GM19240 (cell line): Measurements from ENCODE around the gene AFMID.
"Not testable (repeated sequence)": the region's sequence is repeated elsewhere in the genome, so short reads cannot be mapped to it uniquely, and the experiment has no call there.

Source experiments
- DNase-seq: peaks from one replicate; pipeline ENCODE4 v3.0.0; 2011; ENCODE audit warnings: low spot score; ENCODE audit not compliant: insufficient read length

Gene AFMID

GRCh38 chr17:78238823-78239488 lies 51.8 kb downstream of the AFMID start:
- no peak for DNase-seq

DNA sequence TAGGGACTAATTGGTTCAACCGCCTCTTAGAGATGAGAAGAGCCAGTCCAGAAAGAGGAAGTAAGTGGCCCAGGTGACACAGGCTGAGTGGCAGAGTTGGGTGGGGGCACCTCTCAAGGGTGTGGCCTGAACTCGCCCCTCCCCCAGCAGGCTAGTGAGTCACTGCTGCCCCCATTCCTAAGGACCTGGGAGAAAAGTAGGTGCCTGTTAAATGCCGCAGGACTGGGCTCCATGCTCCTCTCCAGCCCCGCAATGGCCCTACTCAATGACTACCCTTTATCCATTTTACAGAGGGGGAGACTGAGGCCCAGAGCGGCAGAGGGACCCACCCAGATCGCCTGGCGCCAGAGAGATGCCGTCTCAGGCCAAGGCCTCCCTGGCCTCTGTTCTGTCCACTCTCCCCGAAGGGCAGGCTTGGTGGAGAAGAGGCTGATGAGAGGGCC lies 52.3 kb downstream of the AFMID start:
- DNase-seq = no peak

DNA sequence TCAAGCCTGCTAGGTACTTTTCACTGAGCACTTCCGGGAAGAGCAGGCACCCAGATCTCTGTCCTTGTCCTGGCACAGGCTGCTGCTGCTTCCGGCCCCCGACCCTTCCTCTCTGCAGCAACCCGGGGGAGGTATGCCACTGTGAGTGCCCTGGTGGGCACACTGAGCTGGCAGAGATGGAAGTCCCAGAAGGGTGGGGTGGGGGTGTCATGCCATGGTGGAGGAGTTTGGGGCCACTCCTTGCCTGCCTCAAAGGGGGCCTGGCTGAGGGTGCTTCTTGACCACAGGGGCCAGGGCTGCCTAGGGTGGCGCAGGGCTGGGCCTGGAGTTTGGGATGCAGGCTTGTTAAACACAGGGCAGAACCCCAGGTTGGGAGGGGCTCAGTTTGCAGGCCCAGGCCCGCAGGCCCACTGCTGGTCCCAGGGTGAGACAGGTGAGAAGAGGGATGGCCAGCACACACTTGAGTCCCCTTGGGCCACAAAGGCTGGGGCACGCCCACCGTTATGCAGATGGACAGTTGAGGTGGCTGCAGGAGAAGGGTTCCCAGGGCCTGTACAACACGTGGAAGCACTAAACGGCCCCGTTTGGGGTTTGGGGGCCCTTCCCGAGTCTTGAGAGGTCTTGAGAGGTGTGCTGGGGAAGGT lies 53.0 kb downstream of the AFMID start:
- no peak for DNase-seq

- no peak for DNase-seq
These were observed 53.7 kb downstream of the AFMID start for GRCh38 chr17:78240839-78241238.

DNA sequence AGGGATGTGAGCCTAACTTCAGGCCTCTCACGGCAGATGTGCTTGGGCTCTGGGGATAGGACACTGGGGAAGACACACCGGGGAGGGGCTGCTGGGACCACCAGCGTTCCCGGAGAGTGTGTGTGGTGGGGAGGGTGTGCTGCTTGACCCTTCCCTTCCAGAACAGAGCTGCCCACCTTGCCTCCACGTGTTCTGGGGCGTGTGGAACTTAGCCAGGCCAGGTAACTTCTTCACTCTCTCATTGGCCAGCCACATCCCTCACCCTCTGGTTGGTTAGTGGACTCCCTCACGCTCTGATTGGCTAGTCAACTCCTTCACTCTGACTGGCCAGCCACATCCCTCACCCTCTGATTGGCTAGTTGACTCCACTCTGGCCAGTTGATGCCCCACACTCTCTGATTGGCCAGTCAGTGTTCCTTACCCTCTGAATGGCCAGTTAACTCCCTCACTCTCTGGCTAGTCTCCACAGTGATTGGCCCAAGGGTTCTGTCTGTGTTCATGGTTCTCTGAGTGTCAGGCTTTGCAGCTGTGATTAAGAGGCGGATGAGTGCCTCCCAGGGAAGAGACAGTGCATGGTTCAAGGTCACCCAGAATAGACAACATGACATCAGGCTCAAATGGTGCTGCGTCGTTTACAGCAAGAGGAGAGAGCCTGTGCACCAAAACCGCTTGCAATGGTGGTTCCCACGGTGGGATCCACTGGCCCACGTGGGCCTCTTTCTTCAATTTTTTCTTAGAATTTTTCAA lies 54.3 kb downstream of the AFMID start:
- DNase-seq = no peak

GRCh38 chr17:78242024-78242742 lies 55.0 kb downstream of the AFMID start:
- DNase-seq = no peak

GRCh38 chr17:78247304-78247703 lies 60.1 kb downstream of the AFMID start:
- DNase-seq = no peak

DNA sequence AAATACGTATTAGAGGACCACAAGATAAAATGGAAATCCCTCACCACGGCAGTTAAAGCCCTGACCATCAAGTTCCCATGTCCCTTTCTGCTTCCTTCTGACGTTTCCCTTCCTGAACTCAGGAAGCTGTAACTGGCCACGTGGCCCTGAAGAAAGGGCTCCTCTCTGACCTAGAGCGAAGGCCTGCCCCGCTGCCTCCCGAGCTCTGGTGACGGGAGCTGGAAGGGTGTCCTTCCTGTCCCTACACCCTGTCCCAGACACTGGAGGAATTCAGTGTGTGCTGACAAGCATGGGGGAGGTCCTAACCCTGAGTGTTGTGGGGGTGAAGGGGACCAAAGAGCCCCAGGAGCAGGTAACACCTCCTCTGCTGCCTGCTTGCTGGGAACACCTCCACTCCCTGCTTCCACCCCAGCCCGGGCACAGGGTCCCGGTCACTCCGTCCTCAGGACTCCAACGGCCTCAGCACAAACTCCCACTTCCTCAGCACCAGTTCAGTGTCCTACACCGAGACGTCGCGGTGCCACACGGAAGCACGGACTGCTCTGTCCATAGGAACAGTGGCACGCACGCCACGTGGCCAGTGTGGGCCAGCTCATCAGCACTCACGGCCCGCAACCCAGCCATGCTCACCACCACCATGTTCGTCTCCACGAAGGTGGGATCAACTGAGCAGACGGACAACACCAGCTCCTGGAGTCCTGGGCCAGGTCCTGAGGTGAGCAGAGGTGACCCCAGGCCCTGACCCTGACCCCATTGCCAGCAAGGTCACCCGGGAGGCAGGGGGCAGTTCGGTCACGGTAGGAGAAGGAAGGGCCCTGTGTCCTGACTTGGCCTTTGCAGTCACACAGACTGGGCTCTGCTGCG lies 61.1 kb downstream of the AFMID start:
- no peak for DNase-seq

- no peak for DNase-seq
These were observed 62.1 kb downstream of the AFMID start for GRCh38 chr17:78249074-78249817.

DNA sequence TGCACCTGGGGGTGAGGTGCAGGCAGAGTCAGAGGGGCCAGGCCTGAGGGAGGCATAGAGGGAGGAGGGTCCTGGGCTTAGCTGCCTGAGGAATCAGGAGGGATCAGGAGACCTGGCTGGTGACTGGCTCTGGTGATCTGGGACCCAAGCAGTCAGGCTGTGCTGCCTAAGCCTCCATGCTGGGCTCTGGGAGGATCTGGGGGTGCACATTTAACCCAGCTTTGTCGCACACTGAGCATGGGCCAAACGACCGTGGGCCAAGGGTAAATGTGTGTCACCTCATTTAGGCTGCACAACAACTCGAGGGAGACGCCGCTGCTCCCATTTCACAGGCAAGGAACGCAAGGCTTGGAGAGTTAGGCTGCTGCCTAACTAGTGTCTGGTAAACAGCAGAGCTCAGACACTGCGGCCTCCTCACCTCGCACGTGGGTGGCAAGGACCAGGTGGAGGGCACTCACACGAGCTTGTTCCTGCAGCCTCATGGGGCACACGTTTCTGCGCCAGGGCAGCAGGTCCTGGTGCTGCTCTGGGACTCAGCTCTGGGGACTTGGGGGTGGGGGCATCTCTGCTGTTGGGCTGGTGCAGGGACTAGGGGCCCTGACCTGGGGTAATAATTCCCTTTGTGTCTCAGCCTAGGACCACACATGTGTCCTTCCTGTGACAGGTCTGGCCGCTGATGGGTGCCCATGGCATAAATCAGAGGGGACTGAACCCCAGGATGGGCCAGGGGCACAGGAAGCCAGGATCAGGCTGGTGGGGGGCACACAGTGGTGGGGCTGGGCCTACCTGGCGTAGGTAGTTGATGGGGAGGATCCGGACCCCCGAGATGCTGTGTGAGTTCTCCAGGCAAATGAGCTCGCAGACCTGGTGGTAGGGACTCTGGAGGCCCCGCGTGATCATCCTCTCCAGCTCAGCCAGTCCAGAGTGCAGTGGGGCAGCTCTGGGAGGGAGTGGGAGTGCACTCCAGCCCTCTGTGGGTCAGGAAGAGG lies 63.0 kb downstream of the AFMID start:
- no peak for DNase-seq

DNA sequence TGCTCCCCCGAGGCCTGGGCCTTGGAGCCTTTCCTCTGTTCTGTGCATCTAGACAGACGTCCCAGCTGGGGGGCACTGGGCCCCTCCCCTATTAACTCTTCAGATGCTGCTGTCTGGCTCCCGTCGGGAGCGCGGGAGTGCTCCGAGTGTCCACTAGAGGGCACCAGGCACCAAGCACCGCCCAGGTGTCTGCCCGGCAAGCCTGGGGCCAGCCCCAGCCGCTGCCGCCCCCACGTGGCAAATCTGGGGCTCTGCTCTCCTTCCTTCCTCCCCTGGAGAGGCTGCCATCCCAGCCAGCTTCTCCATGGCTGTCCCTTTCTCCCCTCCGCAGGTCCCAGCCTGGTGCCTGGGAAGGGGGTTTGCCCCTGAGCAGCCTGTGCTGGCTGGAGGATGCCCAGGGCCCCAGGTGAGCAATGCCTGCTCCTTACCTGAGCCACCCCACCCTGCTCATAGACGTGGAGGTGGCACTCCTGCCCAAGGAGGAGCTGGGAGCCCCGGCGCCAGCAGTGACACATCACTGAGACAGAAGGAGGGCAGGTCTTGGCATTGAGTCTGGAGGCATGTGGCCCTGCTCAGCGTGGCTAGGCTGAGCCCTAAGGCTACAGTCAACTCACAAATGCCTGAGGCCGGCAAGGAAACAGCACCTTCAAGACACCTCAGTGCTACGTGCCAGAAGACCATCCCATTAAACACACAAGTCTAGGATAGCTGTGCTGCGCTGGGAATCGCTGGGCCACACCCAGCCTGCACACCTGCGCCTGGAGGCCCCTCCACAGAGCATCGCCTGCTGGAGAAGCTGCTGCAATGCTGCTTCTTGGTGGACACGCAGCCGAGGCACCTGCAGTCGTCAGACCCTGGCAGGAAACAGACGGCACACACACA lies 64.0 kb downstream of the AFMID start:
- DNase-seq = peak; percentile 92

DNA sequence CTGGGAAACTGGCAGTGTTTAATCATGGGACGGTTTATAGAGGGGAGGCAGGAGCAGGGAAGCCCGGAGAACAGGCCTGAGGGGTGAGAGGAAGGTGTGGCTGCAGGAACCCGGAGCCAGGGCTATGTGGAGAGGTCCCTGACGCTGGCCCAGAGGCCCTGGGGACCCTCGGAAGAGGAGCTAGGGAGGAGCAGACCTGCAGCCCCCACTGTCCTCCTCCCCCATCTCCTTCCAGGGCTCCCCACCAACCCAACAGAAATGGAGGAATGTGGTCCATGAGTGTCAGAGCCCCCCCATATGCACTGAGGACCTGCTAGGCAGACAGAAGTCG lies 64.6 kb downstream of the AFMID start:
- no peak for DNase-seq

DNA sequence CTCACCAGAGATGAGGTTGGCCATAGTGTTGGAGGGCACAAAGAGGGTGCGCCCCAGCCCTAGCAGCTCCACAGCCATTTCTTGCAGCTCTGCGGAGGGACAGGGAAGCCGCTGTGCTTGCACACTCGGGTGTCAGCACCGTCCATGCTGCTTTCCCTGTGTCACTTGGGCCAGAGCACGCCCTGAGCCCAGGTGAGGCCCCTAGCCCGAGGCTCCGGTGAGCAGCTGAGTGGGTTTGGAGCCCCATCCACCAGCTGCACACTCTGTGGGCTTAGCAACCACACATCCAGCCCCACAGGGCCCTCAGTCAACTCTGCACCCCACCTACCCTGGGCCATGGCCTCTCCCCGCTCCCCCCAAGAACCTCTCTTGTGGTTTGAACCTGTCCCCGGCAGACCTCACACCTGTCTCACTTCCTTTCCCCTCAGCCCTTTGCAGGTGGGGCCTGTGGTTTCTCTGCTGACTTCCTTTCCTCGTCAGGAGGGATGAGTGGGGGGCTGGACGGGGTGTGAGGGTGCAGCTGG lies 65.0 kb downstream of the AFMID start:
- no peak for DNase-seq

- no peak for DNase-seq
These were observed 65.8 kb downstream of the AFMID start for GRCh38 chr17:78252701-78253635.

DNA sequence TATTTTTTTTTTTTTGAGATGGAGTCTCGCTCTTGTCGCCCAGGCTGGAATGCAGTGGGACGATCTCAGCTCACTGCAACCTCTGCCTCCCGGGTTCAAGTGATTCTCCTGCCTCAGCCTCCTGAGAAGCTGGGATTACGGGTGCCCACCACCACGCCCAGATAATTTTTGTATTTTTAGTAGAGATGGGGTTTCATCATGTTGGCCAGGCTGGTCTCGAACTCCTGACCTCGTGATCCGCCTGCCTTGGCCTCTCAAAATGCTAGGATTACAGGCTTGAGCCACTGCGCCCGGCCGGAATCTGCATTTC lies 66.4 kb downstream of the AFMID start:
- not testable (repeated sequence) for DNase-seq

DNA sequence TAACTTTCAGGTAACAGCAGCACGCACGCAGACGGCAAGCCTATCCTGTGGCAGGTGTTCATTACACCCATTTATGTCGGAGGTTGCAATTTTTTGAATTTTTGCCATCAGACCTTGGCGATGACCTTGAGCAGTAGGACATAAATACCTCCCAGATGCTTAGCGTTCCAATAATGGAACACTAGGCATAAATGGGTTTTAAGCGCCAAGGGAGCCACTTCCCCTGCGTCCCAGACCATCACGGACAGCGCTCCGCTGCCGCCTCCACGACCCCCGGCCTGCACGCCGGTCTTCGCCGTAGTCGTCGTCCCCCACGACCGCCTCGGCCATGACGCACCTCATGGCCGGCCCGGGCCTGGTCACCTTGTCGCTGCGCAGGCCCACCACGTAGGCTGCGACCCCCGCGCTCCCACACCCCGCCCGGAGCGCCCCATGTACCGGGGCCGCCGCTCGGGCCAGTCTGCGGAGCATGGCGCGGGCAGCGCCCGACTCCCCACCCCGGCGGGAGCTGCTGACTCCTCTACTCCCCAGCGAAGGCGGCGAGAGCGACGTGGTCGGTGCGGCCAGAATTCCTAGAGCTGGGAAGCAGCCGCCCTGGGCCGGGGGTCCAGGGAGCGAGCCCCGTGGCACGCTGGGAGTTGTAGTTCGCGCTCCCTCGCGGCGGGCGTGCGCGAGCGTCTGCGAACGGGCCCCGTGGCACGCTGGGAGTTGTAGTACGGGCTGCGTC lies 66.9 kb downstream of the AFMID start:
- DNase-seq = peak; percentile 67
